Measurements from ENCODE around the gene CDK4.

The CDK4 gene

DNA sequence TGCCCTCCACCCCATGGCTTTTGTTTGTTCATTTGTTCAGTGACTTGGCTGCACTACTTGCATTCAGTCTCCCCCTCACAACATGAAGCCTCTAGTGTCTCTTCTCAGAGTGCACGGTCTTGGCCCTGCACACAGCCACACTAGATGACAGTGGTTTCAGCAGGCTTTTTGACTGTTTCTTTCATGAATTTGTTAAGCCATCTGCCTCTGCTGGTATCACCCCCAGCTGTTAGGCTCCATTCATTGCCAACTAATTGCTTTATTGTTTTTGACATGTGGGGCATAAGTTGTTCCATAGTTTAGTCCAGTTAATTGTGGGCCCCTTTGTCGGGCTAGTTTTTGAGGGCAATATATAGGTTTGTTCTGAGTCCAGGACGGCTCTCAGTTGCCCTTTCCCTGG is 39.4 kb downstream of the CDK4 start:
- no peak overlapping the region for H3K4me3 ChIP-seq (ENCODE audit: low read depth, low read length)
- TF ChIP-seq, protein P1, sequence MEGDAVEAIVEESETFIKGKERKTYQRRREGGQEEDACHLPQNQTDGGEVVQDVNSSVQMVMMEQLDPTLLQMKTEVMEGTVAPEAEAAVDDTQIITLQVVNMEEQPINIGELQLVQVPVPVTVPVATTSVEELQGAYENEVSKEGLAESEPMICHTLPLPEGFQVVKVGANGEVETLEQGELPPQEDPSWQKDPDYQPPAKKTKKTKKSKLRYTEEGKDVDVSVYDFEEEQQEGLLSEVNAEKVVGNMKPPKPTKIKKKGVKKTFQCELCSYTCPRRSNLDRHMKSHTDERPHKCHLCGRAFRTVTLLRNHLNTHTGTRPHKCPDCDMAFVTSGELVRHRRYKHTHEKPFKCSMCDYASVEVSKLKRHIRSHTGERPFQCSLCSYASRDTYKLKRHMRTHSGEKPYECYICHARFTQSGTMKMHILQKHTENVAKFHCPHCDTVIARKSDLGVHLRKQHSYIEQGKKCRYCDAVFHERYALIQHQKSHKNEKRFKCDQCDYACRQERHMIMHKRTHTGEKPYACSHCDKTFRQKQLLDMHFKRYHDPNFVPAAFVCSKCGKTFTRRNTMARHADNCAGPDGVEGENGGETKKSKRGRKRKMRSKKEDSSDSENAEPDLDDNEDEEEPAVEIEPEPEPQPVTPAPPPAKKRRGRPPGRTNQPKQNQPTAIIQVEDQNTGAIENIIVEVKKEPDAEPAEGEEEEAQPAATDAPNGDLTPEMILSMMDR (IDR thresholded peaks at IDR 0.05; ENCODE audit: borderline replicate concordance, insufficient read depth, low read depth, low read length) = no peak

DNA sequence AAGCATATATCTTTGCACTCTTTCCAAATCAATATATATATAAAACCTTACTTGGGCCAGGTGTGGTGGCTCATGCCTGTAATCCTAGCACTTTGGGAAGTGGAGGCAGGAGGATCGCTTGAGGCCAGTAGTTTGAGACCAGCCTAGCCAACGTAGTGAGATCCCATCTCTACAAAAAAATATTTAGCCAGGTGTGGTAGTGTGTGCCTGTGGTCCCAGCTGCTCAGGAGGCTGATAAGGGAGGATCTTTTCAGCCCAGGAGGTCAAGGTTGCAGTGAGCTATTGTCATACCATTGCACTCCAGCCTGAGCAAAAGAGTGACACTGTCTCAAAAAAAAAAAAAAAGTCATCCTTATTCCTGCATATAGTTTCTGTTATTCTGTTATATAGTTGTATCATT is 43.8 kb downstream of the CDK4 start:
- no peak overlapping the region for H3K4me3 ChIP-seq (ENCODE audit: low read depth, low read length)
- TF ChIP-seq, protein P1 (IDR thresholded peaks at IDR 0.05; ENCODE audit: borderline replicate concordance, insufficient read depth, low read depth, low read length) = no peak

DNA sequence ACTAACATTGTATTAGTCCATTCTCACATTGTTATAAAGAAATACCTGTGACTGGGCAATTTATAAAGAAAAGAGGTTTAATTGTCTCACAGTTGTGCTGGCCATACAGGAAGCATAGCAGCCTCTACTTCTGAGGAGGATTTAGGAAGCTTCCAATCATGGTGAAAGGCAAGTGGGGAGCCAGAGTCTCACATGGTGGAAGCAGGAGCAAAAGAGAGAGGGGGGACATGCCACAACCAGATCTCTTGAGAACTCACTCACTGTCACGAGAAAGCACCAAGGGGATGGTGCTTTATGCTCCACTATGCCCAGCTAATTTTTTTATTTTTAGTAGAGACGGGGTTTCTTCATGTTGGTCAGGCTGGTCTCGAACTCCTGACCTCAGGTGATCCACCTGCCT is 44.9 kb downstream of the CDK4 start:
- TF ChIP-seq, protein P1 (IDR thresholded peaks at IDR 0.05; ENCODE audit: borderline replicate concordance, insufficient read depth, low read depth, low read length) = no peak
- no peak overlapping the region for H3K4me3 ChIP-seq (ENCODE audit: low read depth, low read length)

DNA sequence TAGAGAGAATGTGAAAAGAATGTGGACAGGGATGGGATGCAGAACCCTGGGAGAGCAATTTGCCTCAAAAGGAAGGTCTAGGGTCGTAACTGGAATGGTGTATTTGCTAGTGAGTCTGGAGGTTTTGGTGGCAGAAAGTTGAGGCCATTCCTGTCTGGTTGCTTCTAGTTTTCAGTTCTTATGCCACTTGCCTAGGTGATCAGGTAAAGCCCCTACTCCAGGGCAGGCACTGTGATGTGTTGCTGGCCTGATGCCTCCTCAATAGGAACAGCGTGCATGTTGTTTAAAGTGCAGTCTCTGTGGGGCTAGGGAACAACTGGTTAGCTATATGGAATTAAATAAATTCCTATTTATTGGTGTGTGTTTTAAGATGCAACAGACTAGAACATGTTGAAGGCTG is 51.8 kb downstream of the CDK4 start:
- TF ChIP-seq, protein P1 (IDR thresholded peaks at IDR 0.05; ENCODE audit: borderline replicate concordance, insufficient read depth, low read depth, low read length) = no peak
- no peak overlapping the region for H3K4me3 ChIP-seq (ENCODE audit: low read depth, low read length)

DNA sequence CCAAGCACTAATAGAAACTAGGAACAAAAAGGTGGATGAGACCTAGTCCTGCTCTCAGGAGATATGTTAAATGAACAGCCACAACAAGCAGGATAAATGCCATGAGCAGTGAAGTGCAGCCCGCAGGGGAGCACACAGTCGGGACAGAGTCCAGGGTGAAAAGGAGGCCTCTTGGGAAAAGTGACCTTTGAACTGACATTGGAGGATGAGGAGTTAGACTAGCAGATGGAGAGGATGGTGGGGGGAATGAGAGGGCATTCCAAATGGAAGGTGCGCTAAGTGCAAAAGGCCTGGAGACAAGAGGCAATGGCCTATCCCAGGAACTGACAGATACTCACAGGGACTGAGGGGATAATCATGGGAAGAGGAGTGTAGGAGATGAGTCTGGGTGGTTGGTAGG is 53.7 kb downstream of the CDK4 start:
- TF ChIP-seq, protein P1 (IDR thresholded peaks at IDR 0.05; ENCODE audit: borderline replicate concordance, insufficient read depth, low read depth, low read length) = no peak
- no peak overlapping the region for H3K4me3 ChIP-seq (ENCODE audit: low read depth, low read length)

Measured in GM12875 (cell line).